Mesothelial cell of epicardium (in vitro differentiated cells): ENCODE results near the gene ABHD1. TPM values are rescaled to one million over a fixed set of nuclear protein-coding genes. Genes with fewer than 3 reads are reported as not detected.
"Not testable (repeated sequence)": the region's sequence is repeated elsewhere in the genome, so short reads cannot be mapped to it uniquely, and the experiment has no call there.

ENCODE experiments used
- DNase-seq, 2 experiments: peaks; one replicate each; pipeline ENCODE4 v3.0.0; 2021; ENCODE audit warnings: low spot score in 2 of 2; ENCODE audit not compliant: unreplicated experiment in 2 of 2
- H3K27ac Mint-ChIP-seq: 2 replicates; pipeline ENCODE4 v1.8.0; 2021; ENCODE audit warnings: mixed read lengths
- H3K27me3 Mint-ChIP-seq: 2 replicates; pipeline ENCODE4 v1.8.0; 2021; ENCODE audit warnings: low read depth, mixed read lengths
- H3K36me3 Mint-ChIP-seq: 2 replicates; pipeline ENCODE4 v1.8.0; 2021; ENCODE audit warnings: mixed read lengths
- H3K4me1 Mint-ChIP-seq: 2 replicates; pipeline ENCODE4 v1.8.0; 2021; ENCODE audit warnings: mixed read lengths
- H3K4me3 Mint-ChIP-seq: 2 replicates; pipeline ENCODE4 v1.8.0; 2021; ENCODE audit warnings: mild to moderate bottlenecking, moderate library complexity, mixed read lengths
- H3K9me3 Mint-ChIP-seq: 2 replicates; pipeline ENCODE4 v1.8.0; 2021; ENCODE audit warnings: mixed read lengths
- total RNA-seq: library from RNA; stranded (reverse); gene quantifications from 3 replicates; pipeline ENCODE4 v1.2.1, GENCODE V29; 2021
- TF ChIP-seq, protein P1 (sequence below): fragments of 200-600 bp; sonication (generic); IDR thresholded peaks from one replicate; pipeline ENCODE4 v1.5.0; 2021; ENCODE audit warnings: antibody characterized with exemption; ENCODE audit not compliant: unreplicated experiment

Gene ABHD1
- total RNA-seq: 0.95 to 1.5 TPM (median 0.99 TPM) in 3 replicates

DNA sequence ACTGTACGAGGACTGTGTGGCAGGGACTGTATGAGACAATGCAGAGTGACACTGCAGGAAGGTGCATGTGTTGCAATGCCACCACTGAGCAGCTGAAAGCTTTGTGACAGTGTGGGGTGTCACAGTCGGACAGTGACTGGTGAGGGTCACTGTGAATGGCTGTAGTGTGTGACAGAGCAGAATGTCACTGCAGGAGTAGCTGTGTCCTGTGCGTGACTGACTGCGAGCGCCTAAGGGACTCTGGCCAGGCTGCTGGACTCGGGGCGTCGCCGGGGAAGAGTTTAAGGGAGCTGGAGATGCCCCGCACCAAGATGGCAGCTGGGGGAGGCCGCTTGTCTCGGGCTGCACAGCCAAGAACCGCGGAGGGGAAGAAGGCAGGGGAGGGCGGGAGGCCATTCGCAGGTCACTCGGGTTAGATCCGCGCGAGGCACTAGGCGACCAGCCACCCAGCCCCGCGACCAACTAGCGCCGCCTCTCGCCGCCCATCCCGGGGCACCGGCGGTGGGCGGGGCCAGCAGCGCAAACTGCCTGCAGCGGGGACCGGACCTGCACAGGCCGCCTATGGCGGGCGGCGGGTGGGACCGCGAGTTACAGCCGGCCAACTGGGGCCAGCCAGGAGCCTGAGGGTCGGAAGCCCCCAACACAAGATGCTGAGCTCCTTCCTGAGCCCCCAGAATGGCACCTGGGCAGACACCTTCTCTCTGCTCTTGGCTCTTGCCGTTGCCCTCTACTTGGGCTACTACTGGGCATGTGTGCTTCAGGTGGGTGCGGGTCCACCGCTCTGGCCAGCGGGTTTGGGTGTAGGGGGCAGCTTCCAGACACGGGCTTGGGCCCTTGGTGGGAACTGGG lies at the start of gene ABHD1:
TSS of gene ABHD1 (plus strand) at position 514 of the 849 bp plus-strand sequence. CDS start at position 648, 134 bp downstream.
- Mint-ChIP-seq H3K4me3 (peak within 1 kb of the TSS; percentile 83), H3K9me3 (no peaks in the 10 kb centered on the region), H3K27ac (no peak within 1 kb of the TSS), H3K27me3 (peaks cover 51% of the 10 kb centered on the region), H3K36me3 (no peaks in the 10 kb centered on the region), H3K4me1 (peaks cover 7% of the 10 kb centered on the region)
- DNase-seq: peak; percentile 47 to 69
- TF ChIP-seq, protein P1, sequence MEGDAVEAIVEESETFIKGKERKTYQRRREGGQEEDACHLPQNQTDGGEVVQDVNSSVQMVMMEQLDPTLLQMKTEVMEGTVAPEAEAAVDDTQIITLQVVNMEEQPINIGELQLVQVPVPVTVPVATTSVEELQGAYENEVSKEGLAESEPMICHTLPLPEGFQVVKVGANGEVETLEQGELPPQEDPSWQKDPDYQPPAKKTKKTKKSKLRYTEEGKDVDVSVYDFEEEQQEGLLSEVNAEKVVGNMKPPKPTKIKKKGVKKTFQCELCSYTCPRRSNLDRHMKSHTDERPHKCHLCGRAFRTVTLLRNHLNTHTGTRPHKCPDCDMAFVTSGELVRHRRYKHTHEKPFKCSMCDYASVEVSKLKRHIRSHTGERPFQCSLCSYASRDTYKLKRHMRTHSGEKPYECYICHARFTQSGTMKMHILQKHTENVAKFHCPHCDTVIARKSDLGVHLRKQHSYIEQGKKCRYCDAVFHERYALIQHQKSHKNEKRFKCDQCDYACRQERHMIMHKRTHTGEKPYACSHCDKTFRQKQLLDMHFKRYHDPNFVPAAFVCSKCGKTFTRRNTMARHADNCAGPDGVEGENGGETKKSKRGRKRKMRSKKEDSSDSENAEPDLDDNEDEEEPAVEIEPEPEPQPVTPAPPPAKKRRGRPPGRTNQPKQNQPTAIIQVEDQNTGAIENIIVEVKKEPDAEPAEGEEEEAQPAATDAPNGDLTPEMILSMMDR: no peak

DNA sequence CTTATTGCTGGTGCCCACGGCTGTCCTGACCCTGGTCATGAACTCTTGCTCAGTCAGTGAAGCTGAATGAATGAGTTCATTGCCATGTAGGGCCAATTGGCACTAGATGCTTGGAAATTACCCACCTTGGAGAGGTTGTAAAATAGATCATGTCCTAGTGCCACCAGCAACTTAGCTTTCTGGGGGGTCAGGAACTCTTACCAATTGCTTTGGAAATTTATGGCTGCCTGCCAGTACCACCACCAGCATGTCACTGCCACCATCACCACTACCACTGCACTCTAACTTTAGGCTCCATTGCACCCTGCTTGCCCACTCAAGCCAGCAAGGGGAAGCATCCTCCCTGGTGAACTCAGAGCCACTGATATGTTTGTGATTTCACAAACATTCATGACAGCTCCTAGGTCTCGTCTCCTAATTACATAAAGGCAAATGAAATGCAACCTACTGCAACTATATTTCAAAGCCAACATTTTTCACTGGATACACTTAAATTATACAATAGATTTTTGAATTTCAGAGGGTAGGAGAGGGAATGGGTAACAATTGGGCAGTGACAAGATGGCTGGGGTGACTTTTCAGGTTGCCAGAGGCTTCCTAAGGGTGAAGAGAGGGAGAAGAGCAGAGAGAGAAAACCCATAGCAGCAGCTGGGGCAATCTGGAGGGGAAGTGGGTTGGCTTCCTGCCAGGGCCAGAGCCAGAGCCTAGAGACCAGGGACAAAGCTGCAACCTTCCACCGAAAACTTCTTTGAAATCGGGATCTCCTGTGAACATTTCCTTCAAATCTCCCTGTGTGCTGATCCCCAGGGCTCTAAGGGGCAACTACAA lies 48.7 kb upstream of the ABHD1 start:
- Mint-ChIP-seq H3K4me3 (no peak overlapping the region), H3K4me1 (peaks cover 65% of the 10 kb centered on the region)

DNA sequence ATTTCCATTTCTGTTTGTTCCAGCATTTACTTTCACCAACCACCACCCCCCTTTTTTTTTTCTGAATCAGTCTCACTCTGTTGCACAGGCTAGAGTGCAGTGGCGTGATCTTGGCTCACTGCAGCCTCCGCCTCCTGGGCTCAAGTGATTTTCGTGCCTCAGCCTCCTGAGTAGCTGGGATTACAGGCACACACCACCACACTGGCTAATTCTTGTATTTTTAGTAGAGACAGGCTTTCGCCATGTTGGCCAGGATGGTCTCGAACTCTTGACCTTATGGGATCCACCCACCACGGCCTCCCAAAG lies 48.1 kb upstream of the ABHD1 start:
- DNase-seq, H3K9me3 Mint-ChIP-seq, H3K27me3 Mint-ChIP-seq, H3K36me3 Mint-ChIP-seq, H3K4me3 Mint-ChIP-seq: not testable (repeated sequence)
- Mint-ChIP-seq H3K27ac (peak overlapping the region; percentile 84), H3K4me1 (peaks cover 64% of the 10 kb centered on the region)

More for the DNA sequence above, 48.7 kb upstream of the ABHD1 start:
- Mint-ChIP-seq H3K27me3 (no peaks in the 10 kb centered on the region), H3K9me3 (no peaks in the 10 kb centered on the region), H3K27ac (peak overlapping the region; percentile 98), H3K36me3 (peaks cover under 1% of the 10 kb centered on the region)
- DNase-seq: no peak
- TF ChIP-seq, protein P1: no peak

DNA sequence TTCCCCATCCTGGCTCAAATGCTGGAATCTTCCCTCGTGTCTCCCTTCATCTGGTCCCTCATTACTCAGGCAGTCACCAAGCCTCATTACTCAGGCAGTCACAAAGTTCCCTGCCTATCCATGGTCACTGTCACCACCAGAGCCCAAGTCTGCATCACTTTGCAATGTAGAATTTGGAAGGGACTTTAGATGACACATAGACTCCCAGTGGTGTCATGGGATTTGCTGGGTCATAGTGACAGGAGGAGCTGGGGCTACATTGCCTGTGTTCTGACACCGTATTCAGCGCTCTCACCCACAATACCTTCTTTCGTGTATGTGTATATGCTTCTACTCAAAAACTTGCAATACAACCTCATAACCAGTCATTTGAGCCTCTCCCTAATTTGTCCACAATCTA lies 47.3 kb upstream of the ABHD1 start:
- Mint-ChIP-seq H3K27me3 (no peaks in the 10 kb centered on the region), H3K27ac (peak overlapping the region; percentile 65), H3K9me3 (no peaks in the 10 kb centered on the region), H3K36me3 (no peaks in the 10 kb centered on the region), H3K4me1 (peaks cover 65% of the 10 kb centered on the region), H3K4me3 (no peak overlapping the region)
- no peak for DNase-seq
- TF ChIP-seq, protein P1: no peak

DNA sequence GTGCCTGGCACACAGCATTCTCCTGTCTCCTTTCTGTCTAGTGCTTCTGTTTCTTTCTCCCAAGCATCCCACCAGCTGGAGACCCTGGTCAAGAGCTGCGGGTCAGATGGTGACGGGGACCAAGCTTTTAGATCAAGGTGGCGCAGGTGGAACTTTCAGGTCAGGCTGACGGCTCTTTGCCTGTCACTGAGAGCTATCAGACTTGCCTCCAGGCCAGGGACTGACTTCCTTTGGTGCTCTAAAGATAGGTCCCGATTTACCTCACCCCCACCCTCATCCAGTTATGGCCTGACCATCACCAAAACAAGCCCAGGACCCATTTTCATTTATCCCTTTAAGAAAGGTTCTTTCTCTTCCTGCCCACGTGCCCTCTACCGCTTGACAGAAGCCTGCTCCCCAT lies 46.4 kb upstream of the ABHD1 start:
- Mint-ChIP-seq H3K4me1 (peaks cover 66% of the 10 kb centered on the region), H3K36me3 (no peaks in the 10 kb centered on the region), H3K9me3 (no peaks in the 10 kb centered on the region), H3K27me3 (no peaks in the 10 kb centered on the region), H3K4me3 (no peak overlapping the region), H3K27ac (peak overlapping the region; percentile 90)
- TF ChIP-seq, protein P1: no peak
- DNase-seq: no peak
